Measurements from ENCODE around the gene PROKR1. TPM values are rescaled to one million over a fixed set of nuclear protein-coding genes. Genes with fewer than 3 reads are reported as not detected.

The PROKR1 gene
- polyA plus RNA-seq, 2 of the 4 experiments (the other 2 are of a cell fraction) = not detected

DNA sequence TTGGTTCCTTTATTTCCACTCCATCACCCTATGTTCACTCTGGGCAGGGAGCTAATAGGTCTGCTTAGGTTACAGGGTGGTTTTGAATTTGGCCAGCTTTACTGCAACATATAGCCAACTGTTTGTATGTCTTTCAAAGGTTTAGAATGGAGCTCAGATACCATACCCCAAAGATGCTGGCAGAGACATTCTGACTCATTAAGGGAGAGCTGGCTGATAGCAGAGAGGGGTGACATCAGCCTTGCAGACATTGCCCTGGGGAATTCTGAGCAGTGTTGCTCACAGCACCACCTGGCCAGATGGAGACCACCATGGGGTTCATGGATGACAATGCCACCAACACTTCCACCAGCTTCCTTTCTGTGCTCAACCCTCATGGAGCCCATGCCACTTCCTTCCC lies 2.1 kb downstream of the PROKR1 start:
- H3K4me2 ChIP-seq = no peak overlapping the region
- ChIA-PET POLR2A (no interaction called here), CTCF (interaction anchor here (0.9 to 4.6 kb wide), 7 partner anchors 9 to 182 kb away, joined by 3 to 15 read pairs (median 4); partner anchors contain the start of gene APLF)
- no peak for ATAC-seq
- H3K27ac ChIP-seq = no peak overlapping the region
- TF ChIP-seq, protein P1, sequence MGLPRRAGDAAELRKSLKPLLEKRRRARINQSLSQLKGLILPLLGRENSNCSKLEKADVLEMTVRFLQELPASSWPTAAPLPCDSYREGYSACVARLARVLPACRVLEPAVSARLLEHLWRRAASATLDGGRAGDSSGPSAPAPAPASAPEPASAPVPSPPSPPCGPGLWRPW (IDR thresholded peaks at IDR 0.05) = no peak
- TF ChIP-seq EP300 (IDR thresholded peaks at IDR 0.05) (no peak), RAD21 (conservative IDR thresholded peaks at IDR 0.05 in 1 of 2, IDR thresholded peaks at IDR 0.05 in 1 of 2) (no peak), JUN (IDR thresholded peaks at IDR 0.05) (no peak), HOXB5 (CRISPR knock-in tag; IDR thresholded peaks at IDR 0.05) (no peak), TFCP2L1 (CRISPR knock-in tag; IDR thresholded peaks at IDR 0.05) (no peak), ZNF302 (CRISPR knock-in tag; IDR thresholded peaks at IDR 0.05) (no peak), NPAS2 (CRISPR knock-in tag; IDR thresholded peaks at IDR 0.05; ENCODE audit: borderline replicate concordance) (no peak), RNF2 (IDR thresholded peaks at IDR 0.05; ENCODE audit: borderline replicate concordance, low read depth) (no peak), EHF (CRISPR knock-in tag; IDR thresholded peaks at IDR 0.05) (no peak), FOSB (CRISPR knock-in tag; IDR thresholded peaks at IDR 0.05) (no peak)
- peaks cover 9% of the 10 kb centered on the region; the same call in 1 of the 3 replicates for H3K4me1 ChIP-seq
- no peak overlapping the region for H3K4me3 ChIP-seq
- DNase-seq (ENCODE audit: low read depth in 1 of 2, low spot score in 1 of 2) = no peak
- FAIRE-seq = no peak
- H3K9me3 ChIP-seq = peaks cover 19% of the 10 kb centered on the region; the same call in 2 of the 3 replicates

DNA sequence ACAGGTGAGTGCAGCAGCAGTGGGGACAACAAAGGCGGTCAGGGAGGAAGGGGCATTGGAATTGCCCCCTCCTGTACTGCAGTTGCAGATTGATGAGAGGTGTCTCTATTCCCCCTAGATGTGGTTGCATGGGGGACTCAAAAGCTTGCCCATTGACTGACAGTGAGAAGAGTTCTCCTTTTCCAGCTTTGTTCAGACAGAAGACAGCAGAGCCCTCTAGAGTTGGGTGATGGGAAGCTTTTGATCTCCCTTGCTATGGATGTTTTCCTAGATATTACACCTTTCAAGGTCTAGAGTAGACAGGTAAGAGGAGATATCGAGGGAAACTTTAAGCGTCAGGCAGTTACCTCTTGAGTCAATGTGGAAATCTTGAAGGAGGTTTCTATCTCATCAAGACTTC lies 2.9 kb downstream of the PROKR1 start:
- Histone ChIP-seq H3K4me3 (no peak overlapping the region), H3K9me3 (peaks cover 15% of the 10 kb centered on the region; the same call in 2 of the 3 replicates), H3K4me2 (no peak overlapping the region), H3K27ac (no peak overlapping the region), H3K4me1 (peaks cover 9% of the 10 kb centered on the region; the same call in 1 of the 3 replicates)
- 26% methylated on average over 3 of the region's 3 CpGs for WGBS (ENCODE audit: missing lambda C conversion rate)
- no peak for TF ChIP-seq ESRRA (IDR thresholded peaks at IDR 0.05; ENCODE audit: borderline replicate concordance, low read length)
- no peak for TF ChIP-seq ZNF302 (CRISPR knock-in tag; IDR thresholded peaks at IDR 0.05)
- no peak for TF ChIP-seq ZC3H11A (IDR thresholded peaks at IDR 0.05)
- no peak for TF ChIP-seq BHLHE40 (IDR thresholded peaks at IDR 0.05; ENCODE audit: low read depth, low read length)
- no peak for TF ChIP-seq FOSB (CRISPR knock-in tag; IDR thresholded peaks at IDR 0.05)
- no peak for TF ChIP-seq SMC3 (IDR thresholded peaks at IDR 0.05)
- TF ChIP-seq, protein P1 (IDR thresholded peaks at IDR 0.05) = no peak
- TF ChIP-seq, protein P2, sequence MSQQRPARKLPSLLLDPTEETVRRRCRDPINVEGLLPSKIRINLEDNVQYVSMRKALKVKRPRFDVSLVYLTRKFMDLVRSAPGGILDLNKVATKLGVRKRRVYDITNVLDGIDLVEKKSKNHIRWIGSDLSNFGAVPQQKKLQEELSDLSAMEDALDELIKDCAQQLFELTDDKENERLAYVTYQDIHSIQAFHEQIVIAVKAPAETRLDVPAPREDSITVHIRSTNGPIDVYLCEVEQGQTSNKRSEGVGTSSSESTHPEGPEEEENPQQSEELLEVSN (IDR thresholded peaks at IDR 0.05; ENCODE audit: borderline replicate concordance, low read depth) = no peak
- TF ChIP-seq RCOR1 (IDR thresholded peaks at IDR 0.05; ENCODE audit: low read depth, low read length) = no peak
- no peak for TF ChIP-seq HEYL (CRISPR knock-in tag; IDR thresholded peaks at IDR 0.05)
- TF ChIP-seq, protein P3, sequence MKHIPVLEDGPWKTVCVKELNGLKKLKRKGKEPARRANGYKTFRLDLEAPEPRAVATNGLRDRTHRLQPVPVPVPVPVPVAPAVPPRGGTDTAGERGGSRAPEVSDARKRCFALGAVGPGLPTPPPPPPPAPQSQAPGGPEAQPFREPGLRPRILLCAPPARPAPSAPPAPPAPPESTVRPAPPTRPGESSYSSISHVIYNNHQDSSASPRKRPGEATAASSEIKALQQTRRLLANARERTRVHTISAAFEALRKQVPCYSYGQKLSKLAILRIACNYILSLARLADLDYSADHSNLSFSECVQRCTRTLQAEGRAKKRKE (CRISPR knock-in tag; IDR thresholded peaks at IDR 0.05; ENCODE audit: low read depth) = no peak
- no peak for TF ChIP-seq KDM1A (IDR thresholded peaks at IDR 0.05; ENCODE audit: low read depth)
- TF ChIP-seq, protein P4, sequence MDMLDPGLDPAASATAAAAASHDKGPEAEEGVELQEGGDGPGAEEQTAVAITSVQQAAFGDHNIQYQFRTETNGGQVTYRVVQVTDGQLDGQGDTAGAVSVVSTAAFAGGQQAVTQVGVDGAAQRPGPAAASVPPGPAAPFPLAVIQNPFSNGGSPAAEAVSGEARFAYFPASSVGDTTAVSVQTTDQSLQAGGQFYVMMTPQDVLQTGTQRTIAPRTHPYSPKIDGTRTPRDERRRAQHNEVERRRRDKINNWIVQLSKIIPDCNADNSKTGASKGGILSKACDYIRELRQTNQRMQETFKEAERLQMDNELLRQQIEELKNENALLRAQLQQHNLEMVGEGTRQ (IDR thresholded peaks at IDR 0.05) = no peak
- TF ChIP-seq, protein P5, sequence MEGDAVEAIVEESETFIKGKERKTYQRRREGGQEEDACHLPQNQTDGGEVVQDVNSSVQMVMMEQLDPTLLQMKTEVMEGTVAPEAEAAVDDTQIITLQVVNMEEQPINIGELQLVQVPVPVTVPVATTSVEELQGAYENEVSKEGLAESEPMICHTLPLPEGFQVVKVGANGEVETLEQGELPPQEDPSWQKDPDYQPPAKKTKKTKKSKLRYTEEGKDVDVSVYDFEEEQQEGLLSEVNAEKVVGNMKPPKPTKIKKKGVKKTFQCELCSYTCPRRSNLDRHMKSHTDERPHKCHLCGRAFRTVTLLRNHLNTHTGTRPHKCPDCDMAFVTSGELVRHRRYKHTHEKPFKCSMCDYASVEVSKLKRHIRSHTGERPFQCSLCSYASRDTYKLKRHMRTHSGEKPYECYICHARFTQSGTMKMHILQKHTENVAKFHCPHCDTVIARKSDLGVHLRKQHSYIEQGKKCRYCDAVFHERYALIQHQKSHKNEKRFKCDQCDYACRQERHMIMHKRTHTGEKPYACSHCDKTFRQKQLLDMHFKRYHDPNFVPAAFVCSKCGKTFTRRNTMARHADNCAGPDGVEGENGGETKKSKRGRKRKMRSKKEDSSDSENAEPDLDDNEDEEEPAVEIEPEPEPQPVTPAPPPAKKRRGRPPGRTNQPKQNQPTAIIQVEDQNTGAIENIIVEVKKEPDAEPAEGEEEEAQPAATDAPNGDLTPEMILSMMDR (IDR thresholded peaks at IDR 0.05) = peak; percentile 17; the same call in 2 of the 3 replicates
- no peak for TF ChIP-seq HOXB13 (CRISPR knock-in tag; IDR thresholded peaks at IDR 0.05; ENCODE audit: low read depth)
- TF ChIP-seq RAD21 (conservative IDR thresholded peaks at IDR 0.05 in 1 of 2, IDR thresholded peaks at IDR 0.05 in 1 of 2) = peak; percentile 29 to 48; a peak in 3 of 5 replicates
- peak in 1 of 2 experiments; percentile 11 for DNase-seq (ENCODE audit: low read depth in 1 of 2, low spot score in 1 of 2)
- ChIA-PET POLR2A (no interaction called here), CTCF (interaction anchor here (0.6 to 4.6 kb wide), 6 partner anchors 18 to 183 kb away, joined by 3 to 15 read pairs (median 4); partner anchors contain the start of gene APLF)
- ATAC-seq = peak in 1 of 2 experiments; percentile 18; a peak in 1 of 6 replicates
- no peak for FAIRE-seq
